Transverse colon (tissue), 4 donors: ENCODE results near the gene MED9. TPM values are rescaled to one million over a fixed set of nuclear protein-coding genes. Genes with fewer than 3 reads are reported as not detected.

ENCODE experiments used
- DNase-seq: peaks from one replicate; pipeline ENCODE4 v3.0.0-alpha.2; 2019
- H3K27ac ChIP-seq, 4 donors: fragments of 200-600 bp; sonication (generic); 2 replicates each; pipeline ENCODE4 v1.5.1; 2016 to 2018; ENCODE audit warnings: inconsistent platforms in 4 of 4
- H3K27me3 ChIP-seq: fragments of 200-600 bp; sonication (generic); 2 replicates; pipeline ENCODE4 v1.5.1; 2017; ENCODE audit warnings: inconsistent platforms
- H3K36me3 ChIP-seq, 4 donors: fragments of 200-600 bp; sonication (generic); 2 replicates each; pipeline ENCODE4 v1.5.1; 2017 to 2019; ENCODE audit warnings: inconsistent platforms in 4 of 4
- H3K4me1 ChIP-seq, 4 donors: fragments of 200-600 bp; sonication (generic); 2 replicates each; pipeline ENCODE4 v1.5.1; 2017 to 2020; ENCODE audit warnings: inconsistent platforms in 4 of 4
- H3K4me3 ChIP-seq, 4 donors: fragments of 200-600 bp; sonication (generic); 1 replicate in 1 of 4; 2 replicates in 3 of 4; pipeline versions ENCODE4 v1.5.1 to v1.6.1; 2017 to 2019; ENCODE audit warnings: inconsistent platforms in 4 of 4
- H3K9me3 ChIP-seq, 2 donors: fragments of 200-600 bp; sonication (generic); 2 replicates each; pipeline ENCODE4 v1.5.1; 2017 to 2019; ENCODE audit warnings: inconsistent platforms in 2 of 2
- EP300 ChIP-seq: sonication (generic); formaldehyde crosslinking; IDR thresholded peaks from one replicate; pipeline ENCODE4 v1.6.1; 2017; ENCODE audit warnings: antibody characterized with exemption, low read depth
- POLR2A ChIP-seq: fragments of 450-650 bp; IDR thresholded peaks from one replicate; pipeline ENCODE4 v1.6.1; 2016; ENCODE audit warnings: antibody characterized with exemption, mild to moderate bottlenecking, moderate library complexity
- POLR2AphosphoS5 ChIP-seq, 3 donors: sonication (generic); formaldehyde crosslinking; IDR thresholded peaks; one replicate each; pipeline ENCODE4 v1.6.1; 2016; ENCODE audit warnings: antibody characterized with exemption in 3 of 3
- WGBS, 2 donors: methylation state at CpG; one replicate each; pipeline ENCODE4 v1.1.5; 2018; ENCODE audit warnings: low coverage in 1 of 2; 5-methylcytosine and 5-hydroxymethylcytosine counted together
- in situ Hi-C, 4 donors: fragments of 200-750 bp; cut with MboI; loops; one replicate each; pipeline versions ENCODE4 v1.15.0 to v1.15.1; 2017; ENCODE audit warnings: low sequenced_read_pairs in 3 of 4, low pct_ligation_motif_present in 1 of 4, low pct_unique_long_range_greater_than_20kb in 1 of 4
- intact Hi-C: fragments of 100-400 bp; cut with DNase I; formaldehyde crosslinking; loops from one replicate; pipeline ENCODE4 v1.15.1; 2023; ENCODE audit warnings: low total_unique reads
- total RNA-seq, 4 donors: library from RNA; depleted of rRNA; stranded (reverse); fragments of >200 nt; gene quantifications; one replicate each; pipeline ENCODE4 v1.1.0, GENCODE V29; 2016
- TF ChIP-seq, protein P1 (sequence below), 5 experiments: fragments of 200-600 bp in 3 of 5; fragments of 450-650 bp in 2 of 5; sonication (generic) in 3 of 5; IDR thresholded peaks; 1 replicate in 2 of 5; 2 replicates in 3 of 5; pipeline ENCODE4 v1.5.1; 2016 to 2017; ENCODE audit warnings: antibody characterized with exemption in 5 of 5, inconsistent platforms in 3 of 5, mild to moderate bottlenecking in 2 of 5, moderate library complexity in 1 of 5

The MED9 gene
- total RNA-seq, 4 donors from 2014 or later, result 15.0 to 90.0 (median 25.2) TPM

DNA sequence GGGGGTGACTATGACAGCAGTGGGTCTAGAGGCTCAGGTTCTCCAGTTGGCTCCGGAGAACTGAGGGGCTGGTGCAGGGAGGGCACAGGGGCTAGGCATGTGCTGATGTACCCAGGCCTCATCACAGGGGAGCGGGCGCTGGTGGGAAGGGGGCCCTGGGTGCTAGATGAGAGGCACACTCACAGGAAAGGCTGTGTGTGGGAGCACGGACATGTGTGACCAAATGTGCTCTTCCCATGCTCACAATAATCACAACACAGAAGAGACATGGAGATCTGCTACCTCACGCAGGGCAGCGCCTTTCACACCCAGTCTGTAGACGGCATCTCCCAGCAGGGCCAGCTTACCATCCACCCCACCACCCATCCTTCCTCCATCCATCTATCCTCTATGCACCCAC lies 36.8 kb downstream of the MED9 start:
- intact Hi-C loops (loop anchor here (10.0 kb wide), 1 partner anchor 121 kb away; no protein-coding TSS in a partner anchor), in situ Hi-C loops (no loop called here)
- TF ChIP-seq POLR2A (no peak), EP300 (no peak), POLR2AphosphoS5 (IDR thresholded peaks at IDR 0.05) (no peak)
- TF ChIP-seq, protein P1, sequence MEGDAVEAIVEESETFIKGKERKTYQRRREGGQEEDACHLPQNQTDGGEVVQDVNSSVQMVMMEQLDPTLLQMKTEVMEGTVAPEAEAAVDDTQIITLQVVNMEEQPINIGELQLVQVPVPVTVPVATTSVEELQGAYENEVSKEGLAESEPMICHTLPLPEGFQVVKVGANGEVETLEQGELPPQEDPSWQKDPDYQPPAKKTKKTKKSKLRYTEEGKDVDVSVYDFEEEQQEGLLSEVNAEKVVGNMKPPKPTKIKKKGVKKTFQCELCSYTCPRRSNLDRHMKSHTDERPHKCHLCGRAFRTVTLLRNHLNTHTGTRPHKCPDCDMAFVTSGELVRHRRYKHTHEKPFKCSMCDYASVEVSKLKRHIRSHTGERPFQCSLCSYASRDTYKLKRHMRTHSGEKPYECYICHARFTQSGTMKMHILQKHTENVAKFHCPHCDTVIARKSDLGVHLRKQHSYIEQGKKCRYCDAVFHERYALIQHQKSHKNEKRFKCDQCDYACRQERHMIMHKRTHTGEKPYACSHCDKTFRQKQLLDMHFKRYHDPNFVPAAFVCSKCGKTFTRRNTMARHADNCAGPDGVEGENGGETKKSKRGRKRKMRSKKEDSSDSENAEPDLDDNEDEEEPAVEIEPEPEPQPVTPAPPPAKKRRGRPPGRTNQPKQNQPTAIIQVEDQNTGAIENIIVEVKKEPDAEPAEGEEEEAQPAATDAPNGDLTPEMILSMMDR (IDR thresholded peaks at IDR 0.05), result no peak
- 93 to 100% methylated on average over 1 to 7 of the region's 7 CpGs for WGBS, 2 donors
- Histone ChIP-seq H3K9me3 (no peaks in the 10 kb centered on the region), H3K4me1 (no peaks in the 10 kb centered on the region), H3K27ac (no peak overlapping the region), H3K36me3 (no peaks in the 10 kb centered on the region), H3K4me3 (no peak overlapping the region), H3K27me3 (no peaks in the 10 kb centered on the region)
- DNase-seq, result no peak

DNA sequence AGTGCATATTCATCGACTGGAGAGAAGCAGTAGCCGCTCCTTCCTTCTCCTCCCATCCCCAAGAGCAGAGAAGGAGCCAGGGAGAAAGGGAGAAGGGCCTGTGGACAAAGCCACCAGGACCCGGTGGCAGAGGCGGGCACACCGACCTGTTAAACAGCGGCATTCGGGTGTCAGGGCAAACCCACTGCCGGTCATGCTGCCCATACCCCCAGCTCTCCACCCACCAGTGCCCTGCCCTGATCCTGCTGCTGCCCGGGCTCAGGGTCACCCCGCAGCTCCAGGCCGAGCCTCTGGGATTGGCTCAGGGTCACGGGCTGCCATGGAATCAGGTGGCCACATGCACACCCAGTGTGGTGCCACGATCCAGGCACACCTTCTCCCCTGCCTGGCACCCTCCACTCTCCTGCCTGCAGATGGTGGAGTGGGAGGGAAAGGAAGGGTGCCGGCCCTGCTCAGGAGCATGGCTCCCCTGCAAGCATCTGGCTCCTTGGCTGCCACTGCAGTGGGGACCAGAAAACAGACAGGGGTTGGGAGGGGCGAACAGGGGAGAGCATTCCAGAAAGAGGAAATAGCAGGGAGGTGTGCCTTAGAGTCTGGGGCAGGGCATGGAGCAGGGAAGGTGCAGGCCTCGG lies 37.7 kb downstream of the MED9 start:
- TF ChIP-seq, protein P1 (IDR thresholded peaks at IDR 0.05), result no peak
- no peak for TF ChIP-seq POLR2AphosphoS5 (IDR thresholded peaks at IDR 0.05)
- TF ChIP-seq POLR2A, result no peak
- TF ChIP-seq EP300, result no peak
- no peaks in the 10 kb centered on the region for H3K36me3 ChIP-seq
- no peaks in the 10 kb centered on the region for H3K27me3 ChIP-seq
- H3K4me3 ChIP-seq, result no peak overlapping the region
- intact Hi-C loops (loop anchor here (10.0 kb wide), 1 partner anchor 120 kb away; no protein-coding TSS in a partner anchor), in situ Hi-C loops (no loop called here)
- no peaks in the 10 kb centered on the region for H3K9me3 ChIP-seq
- DNase-seq, result no peak
- no peak overlapping the region for H3K27ac ChIP-seq
- WGBS, 2 donors, result 80 to 90% methylated on average over 1 to 16 of the region's 16 CpGs
- H3K4me1 ChIP-seq, result no peaks in the 10 kb centered on the region

DNA sequence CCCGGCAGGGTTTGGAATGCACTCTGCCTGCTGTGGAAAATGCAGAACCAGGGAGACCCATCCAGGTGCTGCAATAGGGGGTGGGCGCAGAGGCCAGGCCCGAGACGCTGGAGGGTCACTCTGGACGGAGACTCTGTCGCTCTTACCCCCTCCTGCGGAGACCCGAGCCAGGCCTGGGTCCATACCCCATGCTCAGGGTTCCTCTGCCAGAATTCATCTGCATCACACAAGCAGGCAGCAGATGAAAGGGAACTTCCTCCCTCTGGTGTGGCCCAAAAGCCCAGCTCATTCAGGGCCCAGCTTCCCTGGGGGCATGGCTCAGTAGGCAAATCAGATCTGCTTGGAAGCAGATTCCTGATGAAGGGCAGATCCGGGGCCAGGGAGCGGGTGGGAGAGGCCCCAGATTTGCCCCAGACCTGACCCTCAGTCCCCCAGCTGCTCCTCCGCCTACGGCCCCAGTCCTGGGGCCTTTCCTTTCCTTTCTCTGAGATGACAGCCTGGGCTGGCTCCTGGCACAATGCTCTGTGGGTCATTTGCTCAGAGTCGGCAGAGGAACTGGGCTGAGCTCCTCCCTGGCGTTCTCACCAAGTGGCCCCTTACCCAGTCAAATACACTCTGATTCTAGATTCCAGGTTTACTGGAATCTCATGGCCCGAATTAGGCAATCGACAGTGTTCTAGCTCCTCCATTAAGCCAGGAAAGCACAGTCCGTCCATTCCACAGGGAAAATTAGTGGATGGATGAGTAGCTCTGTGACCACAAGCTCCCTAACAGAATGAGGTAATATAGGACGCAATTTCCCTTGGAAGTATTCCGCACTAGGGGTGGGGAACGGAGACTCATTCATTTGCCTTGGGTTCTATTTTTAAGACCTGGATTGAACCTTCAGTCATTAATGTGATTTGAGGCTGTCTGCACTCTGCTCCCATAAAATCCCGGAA lies 38.5 kb downstream of the MED9 start:
- H3K9me3 ChIP-seq, result no peaks in the 10 kb centered on the region
- H3K27ac ChIP-seq, result no peak overlapping the region
- no peak for TF ChIP-seq POLR2A
- no peak for TF ChIP-seq POLR2AphosphoS5 (IDR thresholded peaks at IDR 0.05)
- no peak for TF ChIP-seq EP300
- TF ChIP-seq, protein P1 (IDR thresholded peaks at IDR 0.05), result no peak
- no peak for DNase-seq
- no peak overlapping the region for H3K4me3 ChIP-seq
- H3K36me3 ChIP-seq, result no peaks in the 10 kb centered on the region
- WGBS, 2 donors, result 92 to 95% methylated on average over 6 to 15 of the region's 21 CpGs
- H3K27me3 ChIP-seq, result no peaks in the 10 kb centered on the region
- H3K4me1 ChIP-seq, result no peaks in the 10 kb centered on the region
- intact Hi-C loops, result loop anchor here (10.0 kb wide), 1 partner anchor 120 kb away; no protein-coding TSS in a partner anchor
- in situ Hi-C loops, result no loop called here
